Measurements from ENCODE around the gene HSDL1. TPM values are rescaled to one million over a fixed set of nuclear protein-coding genes. Genes with fewer than 3 reads are reported as not detected.

The HSDL1 gene
- total RNA-seq, 1 donor from 2014 or later, result 16.3 TPM

GRCh38 chr16:84107921-84108320 lies 37.1 kb downstream of the HSDL1 start:
- DNase-seq (ENCODE audit: low spot score), result no peak

- DNase-seq (ENCODE audit: low spot score), result no peak
These were observed 38.8 kb downstream of the HSDL1 start for GRCh38 chr16:84105948-84106740.

GRCh38 chr16:84105301-84105815 lies 39.6 kb downstream of the HSDL1 start:
- no peak for DNase-seq (ENCODE audit: low spot score)

GRCh38 chr16:84104231-84104630 lies 40.7 kb downstream of the HSDL1 start:
- no peak for DNase-seq (ENCODE audit: low spot score)

GRCh38 chr16:84103678-84104077 lies 41.3 kb downstream of the HSDL1 start:
- DNase-seq (ENCODE audit: low spot score), result no peak

DNA sequence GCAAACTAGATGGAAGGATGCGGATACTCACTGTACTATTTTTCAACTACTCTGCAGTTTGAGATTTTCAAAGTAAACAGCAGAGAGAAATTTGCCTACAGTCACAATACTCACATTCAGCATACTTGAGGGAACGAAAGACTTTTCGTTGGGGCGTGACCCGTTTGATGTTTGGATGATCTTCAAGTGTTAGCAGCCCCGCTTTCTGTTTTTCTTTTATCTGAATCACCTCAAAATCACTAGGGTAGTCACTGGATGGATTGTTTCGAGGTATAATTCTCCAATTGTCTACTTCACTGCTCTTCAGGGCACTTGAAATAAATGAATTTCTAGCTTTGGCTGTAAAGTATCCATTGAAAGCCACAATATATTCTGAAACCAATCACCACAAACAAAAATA lies 46.0 kb downstream of the HSDL1 start:
- no peak for DNase-seq (ENCODE audit: low spot score)

DNA sequence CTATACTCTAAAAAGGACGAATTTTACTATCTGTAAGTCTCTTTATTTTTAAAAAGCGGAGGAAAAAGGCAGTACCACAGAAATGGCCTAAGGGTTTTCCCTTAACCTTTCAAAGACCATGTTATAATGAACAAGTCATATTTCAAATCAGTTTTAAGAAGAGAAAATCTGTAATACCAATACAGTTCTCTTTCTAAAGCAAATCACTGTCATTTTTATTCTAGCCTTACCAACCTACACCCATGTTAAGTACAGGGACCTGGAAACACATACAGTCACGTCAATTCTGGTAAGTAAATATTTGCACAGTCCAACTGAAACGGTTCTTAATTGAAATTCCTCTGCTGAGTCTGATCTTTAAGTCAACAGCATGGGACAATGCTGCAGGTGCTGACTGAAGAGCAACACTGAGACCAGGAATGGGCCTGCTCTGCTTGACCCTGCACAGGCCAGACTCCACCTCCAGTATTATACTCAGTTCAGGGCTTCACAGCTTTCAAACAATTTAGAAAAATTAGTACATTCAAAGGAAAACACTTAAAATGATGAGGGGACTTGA lies 48.5 kb downstream of the HSDL1 start:
- no peak for DNase-seq (ENCODE audit: low spot score)

GRCh38 chr16:84095466-84095865 lies 49.5 kb downstream of the HSDL1 start:
- no peak for DNase-seq (ENCODE audit: low spot score)

DNA sequence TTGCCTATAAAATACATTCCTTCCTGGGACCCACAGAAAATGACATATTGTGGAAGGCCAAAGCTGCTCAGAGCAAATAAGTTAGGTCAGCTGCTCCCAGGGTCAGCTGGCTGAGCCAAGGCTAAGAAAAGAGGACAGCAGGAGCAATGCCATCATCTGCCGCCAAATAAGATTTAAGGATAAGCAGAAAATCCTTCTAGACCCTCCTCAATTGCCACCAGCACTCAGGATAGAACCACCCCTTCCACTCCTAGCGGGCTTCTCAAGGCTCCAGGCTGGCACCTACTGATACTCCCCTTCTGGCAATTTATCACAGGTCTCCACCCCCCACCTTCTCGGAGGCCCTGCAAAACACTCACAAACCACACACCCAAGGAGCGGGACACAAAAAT lies 51.1 kb downstream of the HSDL1 start:
- DNase-seq (ENCODE audit: low spot score), result no peak

DNA sequence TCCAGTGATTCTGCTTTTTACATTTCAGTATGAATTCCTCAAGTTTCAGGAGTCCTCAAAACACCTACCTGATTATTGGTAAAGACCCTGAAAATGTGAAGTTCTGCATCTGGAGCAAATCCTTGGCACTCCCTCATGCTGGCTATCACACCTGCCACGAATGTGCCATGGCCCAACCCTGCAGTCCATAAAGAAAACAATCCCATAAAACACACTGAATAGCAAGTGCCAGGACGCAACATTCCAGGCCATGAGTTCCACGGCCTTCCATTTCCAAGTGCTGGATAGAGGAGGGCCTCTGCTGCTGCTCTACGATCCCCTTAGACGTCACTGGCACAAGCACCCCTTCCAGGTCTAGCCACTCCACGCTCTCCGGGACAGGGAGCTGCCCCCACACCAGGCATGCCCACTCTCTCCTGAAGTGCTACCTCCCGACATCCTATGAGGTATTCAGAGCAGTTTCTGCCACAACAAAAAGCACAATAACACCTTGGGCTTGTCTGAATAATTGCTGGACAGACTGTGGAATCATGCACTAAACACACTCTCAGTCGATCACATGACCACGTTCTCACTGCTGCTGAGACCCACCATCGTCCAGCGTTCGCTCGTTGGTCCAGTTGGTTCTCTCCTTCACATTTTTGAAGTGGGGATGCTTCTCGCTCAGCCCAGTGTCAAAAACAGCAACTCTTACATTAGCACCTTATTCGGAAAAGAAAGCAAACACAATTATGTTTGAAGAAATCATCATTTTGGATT lies 51.7 kb downstream of the HSDL1 start:
- no peak for DNase-seq (ENCODE audit: low spot score)

DNA sequence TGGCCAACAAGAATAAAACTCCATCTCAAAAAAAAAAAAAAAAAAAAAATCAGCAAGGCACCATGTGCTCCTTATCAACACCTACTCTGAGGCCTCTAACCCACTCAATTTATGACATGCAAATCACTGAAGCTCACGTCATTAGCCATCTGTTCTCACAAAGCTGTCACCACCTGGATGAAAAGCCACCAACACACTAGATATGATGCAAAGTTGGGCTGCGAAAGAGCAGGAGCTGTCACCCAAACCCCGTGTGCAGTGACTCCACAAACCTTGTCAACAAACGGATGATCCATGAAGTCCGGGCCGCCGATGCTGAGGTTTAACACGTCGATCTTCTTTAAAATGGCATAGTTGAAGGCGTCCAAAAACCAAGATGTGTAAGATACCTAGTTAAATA lies 53.5 kb downstream of the HSDL1 start:
- DNase-seq (ENCODE audit: low spot score), result no peak

GRCh38 chr16:84090211-84090610 lies 54.8 kb downstream of the HSDL1 start:
- DNase-seq (ENCODE audit: low spot score), result no peak

- no peak for DNase-seq (ENCODE audit: low spot score)
These were observed 56.1 kb downstream of the HSDL1 start for GRCh38 chr16:84088695-84089395.

DNA sequence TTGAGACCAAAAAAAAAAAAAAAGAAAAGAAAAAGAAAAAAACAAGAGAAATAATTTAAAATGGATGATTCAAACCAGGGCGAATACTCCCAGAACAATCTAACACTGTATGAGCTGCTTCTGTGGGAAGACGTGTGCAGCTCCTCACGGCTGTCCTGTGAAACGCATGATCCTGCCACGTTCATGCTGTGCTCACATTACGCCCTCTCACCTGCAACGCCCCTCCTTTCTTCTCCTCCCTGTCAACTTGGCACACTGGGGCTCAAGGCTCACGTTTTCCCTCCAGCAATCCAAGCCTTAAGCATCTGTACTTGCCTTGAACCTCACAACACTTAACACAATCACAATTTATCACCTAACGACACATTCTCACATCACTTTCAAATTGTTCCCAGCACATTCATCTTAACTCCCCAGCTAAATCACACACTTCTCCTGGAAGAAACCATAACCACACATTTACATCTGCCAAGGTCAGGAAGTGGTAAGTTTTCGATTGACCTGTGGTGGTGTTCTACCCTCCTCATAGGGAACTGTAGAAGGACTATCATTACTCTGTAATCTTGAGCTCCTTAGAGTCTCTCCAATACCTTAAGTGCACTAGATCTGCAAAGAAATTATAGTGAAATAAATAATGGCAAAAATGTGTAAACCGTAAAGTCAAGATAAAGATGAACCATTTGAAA lies 57.4 kb downstream of the HSDL1 start:
- no peak for DNase-seq (ENCODE audit: low spot score)

GRCh38 chr16:84087001-84087400 lies 58.0 kb downstream of the HSDL1 start:
- no peak for DNase-seq (ENCODE audit: low spot score)

DNA sequence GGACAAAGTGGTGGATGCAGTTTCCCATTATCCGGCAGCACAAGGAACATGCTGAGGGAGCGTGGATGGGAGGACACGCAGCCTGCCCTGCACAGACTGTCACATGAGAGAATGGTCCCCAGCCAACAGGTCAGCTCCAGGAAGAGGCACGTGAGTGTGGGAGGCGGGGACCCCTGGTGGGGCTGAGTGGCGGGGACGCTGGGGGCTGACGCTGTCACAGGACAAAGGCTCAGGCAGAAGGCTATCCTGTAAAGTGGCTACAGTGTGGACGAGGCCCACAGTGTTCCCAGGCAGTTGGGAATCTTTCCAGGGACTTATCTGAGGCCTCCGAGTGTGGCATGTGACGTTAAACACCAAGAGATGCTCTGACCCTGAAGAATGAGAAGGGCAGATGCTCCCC lies 58.6 kb downstream of the HSDL1 start:
- no peak for DNase-seq (ENCODE audit: low spot score)

GRCh38 chr16:84085773-84086172 lies 59.2 kb downstream of the HSDL1 start:
- DNase-seq (ENCODE audit: low spot score), result no peak

DNA sequence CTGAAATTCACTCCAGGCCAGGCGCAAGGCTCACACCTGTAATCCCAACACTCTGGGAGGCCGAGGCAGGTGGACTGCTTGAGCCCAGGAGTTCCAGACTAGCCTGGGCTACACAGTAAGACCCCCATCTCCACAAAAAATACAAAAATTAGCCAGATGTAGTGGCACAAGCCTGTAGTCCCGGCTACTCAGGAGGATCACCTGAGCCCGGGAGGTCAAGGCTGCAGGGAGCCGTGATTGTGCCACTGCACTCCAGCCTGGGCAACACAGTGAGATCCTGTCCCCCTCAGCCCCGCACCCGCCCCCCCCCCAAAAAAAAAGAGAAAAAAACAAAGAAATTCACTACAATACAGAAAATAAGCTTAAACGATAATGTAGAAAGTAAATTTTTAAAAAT lies 59.7 kb downstream of the HSDL1 start:
- DNase-seq (ENCODE audit: low spot score), result no peak

DNA sequence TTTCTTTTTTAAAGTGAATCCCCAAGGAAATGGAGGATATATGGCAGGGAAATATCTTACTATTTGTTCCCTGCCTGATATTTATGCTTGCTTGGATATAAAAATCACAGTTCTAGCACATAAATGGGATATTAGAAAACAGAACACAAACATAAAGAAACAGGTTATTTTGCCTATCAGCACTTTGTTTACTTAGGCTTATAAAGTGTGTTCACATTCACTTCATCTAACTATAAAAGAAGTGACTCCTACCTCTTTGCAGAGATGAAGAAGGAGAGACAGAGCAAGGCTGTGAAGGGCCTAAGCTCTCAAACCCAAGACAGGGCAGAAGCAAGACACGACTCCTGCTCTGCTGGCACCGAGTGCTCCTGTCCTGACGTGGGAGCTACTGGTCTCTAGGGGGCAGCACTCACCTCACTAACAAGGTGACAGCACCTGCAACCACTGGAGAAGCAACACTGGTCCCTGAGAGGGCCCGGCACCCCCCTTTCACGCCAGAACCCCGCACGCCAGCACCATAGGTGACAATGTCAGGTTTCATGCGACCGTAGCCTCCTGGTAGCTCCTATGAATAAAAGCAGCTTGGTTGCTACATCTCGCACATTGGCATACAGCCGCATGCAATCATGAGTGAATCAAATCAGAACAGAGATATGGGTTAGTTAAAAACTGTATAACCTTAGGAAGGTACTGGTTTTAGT lies 60.3 kb downstream of the HSDL1 start:
- peak; percentile 43 for DNase-seq (ENCODE audit: low spot score)

DNA sequence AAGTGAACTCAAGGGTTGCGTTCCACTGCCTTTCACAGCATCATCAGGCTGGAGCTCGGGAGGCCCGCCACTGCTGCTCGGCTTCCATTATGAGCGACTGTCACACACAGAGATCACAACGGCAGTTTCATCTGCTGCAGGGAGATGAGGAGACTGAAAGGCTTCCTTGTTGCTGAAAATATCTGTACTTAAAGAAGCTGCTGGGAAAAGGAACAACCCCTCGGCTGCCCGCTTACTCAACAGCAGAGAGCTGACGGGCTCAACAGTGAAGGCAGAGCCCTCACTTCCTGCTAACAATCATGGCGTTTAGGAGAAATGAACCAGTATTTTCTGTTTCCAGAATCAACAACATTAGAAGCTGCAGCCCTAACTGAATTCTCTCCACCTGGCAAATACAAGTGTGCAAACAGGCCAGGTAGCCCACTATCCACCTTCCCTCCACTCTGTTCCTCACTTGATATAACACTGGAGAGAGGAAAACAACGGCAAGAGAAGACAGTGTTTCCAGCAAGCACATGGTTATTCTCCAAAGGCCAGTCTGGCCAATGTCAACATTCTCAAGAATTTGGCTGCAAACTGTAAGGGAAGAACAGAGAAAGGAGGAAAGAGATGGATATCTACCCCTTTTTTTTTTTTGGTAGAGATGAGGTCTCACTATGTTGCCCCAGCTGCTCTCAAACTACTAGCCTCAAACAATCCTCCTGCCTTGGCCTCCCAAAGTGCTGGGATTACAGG lies 62.0 kb downstream of the HSDL1 start:
- no peak for DNase-seq (ENCODE audit: low spot score)
